ENCODE results near the gene LHX2.

LHX2 gene

DNA sequence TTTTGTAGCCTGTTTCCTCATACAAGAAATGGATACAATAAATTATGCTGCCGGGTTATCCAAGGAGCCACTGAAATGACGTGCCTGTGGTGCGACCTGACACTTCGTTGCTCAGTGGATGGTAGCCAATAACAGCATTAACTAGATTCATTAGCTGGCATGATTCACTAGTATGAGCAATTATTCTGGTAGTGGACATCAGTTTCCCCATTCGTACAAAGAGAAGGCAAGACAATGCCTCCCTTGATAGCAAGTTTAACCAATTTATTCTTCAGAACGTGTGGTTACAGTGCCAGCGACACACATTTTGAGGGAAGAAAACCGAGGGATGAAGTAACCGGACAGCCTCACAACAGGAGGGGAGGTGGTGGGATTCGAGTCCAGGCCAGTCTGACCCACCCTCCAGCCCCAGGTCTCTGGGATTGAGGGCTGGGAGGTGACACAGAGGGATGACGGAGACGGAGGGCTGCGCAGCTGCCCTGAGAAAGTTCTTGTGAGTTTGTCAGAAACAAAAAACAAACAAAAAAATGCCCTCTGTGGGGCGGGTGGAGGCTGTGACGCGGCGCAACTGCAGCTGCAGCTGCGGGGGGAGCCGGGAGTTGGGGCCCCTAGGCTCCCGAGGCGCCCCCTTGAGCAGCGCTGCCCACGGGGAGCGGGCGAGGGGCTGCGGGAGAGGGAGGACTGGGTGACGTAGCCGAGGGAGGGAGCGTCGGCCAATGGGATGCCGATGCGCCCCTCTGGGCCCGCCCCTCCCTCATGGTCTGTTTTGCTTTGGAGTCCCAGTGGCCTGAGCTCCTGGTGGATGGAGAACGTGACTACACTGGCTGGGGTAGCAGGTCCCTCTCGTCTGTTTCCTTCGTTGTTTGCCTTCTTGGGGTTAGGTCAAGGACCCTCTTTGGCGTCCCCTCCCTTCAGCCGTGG, 10.9 kb downstream of the LHX2 start:
- no peak overlapping the region for H3K4me3 ChIP-seq (replicated peaks; ENCODE audit: low read depth, low read length)
- no peak for DNase-seq (ENCODE audit: low read depth)
- TF ChIP-seq, protein P1, sequence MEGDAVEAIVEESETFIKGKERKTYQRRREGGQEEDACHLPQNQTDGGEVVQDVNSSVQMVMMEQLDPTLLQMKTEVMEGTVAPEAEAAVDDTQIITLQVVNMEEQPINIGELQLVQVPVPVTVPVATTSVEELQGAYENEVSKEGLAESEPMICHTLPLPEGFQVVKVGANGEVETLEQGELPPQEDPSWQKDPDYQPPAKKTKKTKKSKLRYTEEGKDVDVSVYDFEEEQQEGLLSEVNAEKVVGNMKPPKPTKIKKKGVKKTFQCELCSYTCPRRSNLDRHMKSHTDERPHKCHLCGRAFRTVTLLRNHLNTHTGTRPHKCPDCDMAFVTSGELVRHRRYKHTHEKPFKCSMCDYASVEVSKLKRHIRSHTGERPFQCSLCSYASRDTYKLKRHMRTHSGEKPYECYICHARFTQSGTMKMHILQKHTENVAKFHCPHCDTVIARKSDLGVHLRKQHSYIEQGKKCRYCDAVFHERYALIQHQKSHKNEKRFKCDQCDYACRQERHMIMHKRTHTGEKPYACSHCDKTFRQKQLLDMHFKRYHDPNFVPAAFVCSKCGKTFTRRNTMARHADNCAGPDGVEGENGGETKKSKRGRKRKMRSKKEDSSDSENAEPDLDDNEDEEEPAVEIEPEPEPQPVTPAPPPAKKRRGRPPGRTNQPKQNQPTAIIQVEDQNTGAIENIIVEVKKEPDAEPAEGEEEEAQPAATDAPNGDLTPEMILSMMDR (IDR thresholded peaks at IDR 0.05; ENCODE audit: low read length, missing control alignments), result no peak

DNA sequence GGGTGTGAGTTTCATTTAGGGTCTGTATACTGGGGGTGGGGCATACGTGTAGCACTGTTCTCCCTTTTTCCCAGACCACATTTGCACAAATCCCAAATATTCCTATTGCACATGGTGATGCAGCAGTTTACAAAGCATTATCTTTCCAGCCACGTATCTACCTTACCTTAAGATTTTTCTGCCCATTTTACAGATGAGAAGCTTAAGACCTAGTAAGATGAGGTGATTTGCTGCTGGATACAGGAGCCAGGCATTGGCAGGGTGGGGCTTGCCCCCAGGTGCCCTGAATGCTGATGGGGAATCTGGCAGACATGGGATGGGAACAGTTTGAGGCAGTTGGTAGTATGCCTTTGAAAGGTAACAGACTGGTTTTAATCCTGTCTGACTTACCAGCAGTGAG, 12.5 kb downstream of the LHX2 start:
- DNase-seq (ENCODE audit: low read depth), result no peak
- TF ChIP-seq, protein P1 (IDR thresholded peaks at IDR 0.05; ENCODE audit: low read length, missing control alignments), result no peak
- no peak overlapping the region for H3K4me3 ChIP-seq (replicated peaks; ENCODE audit: low read depth, low read length)

GRCh38 chr9:124029617-124030016, 18.0 kb downstream of the LHX2 start:
- H3K4me3 ChIP-seq (replicated peaks; ENCODE audit: low read depth, low read length), result no peak overlapping the region
- DNase-seq (ENCODE audit: low read depth), result no peak
- TF ChIP-seq, protein P1 (IDR thresholded peaks at IDR 0.05; ENCODE audit: low read length, missing control alignments), result no peak

DNA sequence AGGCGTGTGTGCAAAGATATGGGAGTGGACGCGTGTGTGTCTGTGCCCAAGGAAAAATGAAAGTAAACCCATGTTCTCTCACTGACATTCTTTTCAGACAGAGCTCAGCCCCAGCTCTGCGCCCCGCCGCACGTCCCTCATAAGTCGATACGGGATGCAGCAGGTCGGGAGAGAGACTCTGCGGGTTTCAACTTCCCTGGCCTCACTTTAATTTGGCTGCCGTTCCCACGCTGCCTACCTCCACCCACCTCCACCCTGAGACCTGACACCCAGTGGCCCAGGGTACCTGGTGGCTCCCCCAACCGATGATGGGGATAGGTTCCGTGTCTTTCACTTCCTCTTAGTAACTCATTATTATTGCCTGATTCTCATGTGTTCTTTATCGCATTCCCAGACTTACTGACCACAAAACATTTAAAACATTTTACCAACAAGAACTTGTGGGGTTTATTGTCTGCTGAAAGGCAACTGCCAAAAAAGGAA, 19.4 kb downstream of the LHX2 start:
- DNase-seq (ENCODE audit: low read depth), result peak; percentile 36
- no peak overlapping the region for H3K4me3 ChIP-seq (replicated peaks; ENCODE audit: low read depth, low read length)
- TF ChIP-seq, protein P1 (IDR thresholded peaks at IDR 0.05; ENCODE audit: low read length, missing control alignments), result no peak

- no peak overlapping the region for H3K4me3 ChIP-seq (replicated peaks; ENCODE audit: low read depth, low read length)
- TF ChIP-seq, protein P1 (IDR thresholded peaks at IDR 0.05; ENCODE audit: low read length, missing control alignments), result no peak
- DNase-seq (ENCODE audit: low read depth), result no peak
These were observed 20.7 kb downstream of the LHX2 start for GRCh38 chr9:124032247-124032646.

- TF ChIP-seq, protein P1 (IDR thresholded peaks at IDR 0.05; ENCODE audit: low read length, missing control alignments), result no peak
- no peak for DNase-seq (ENCODE audit: low read depth)
These were observed 21.8 kb downstream of the LHX2 start for GRCh38 chr9:124033348-124033747.

More at GRCh38 chr9:124033348-124033747, 21.8 kb downstream of the LHX2 start:
- H3K4me3 ChIP-seq (replicated peaks; ENCODE audit: low read depth, low read length), result no peak overlapping the region
